Stimulated activated CD4-positive, alpha-beta T cell treated with anti-CD3 and anti-CD28 coated beads, TNF-alpha, amount 100 ng/mL, for 48 hours (primary cell): ENCODE measurements around the gene TYW1B.
"Not testable (repeated sequence)": the region's sequence is repeated elsewhere in the genome, so short reads cannot be mapped to it uniquely, and the experiment has no call there.

Source experiments
- DNase-seq, 3 donors: peaks; one replicate each; pipeline ENCODE4 v3.0.0-alpha.2; 2020; ENCODE audit warnings: low read depth in 3 of 3

Gene TYW1B

GRCh38 chr7:72810437-72810836 lies 17.6 kb downstream of the TYW1B start:
- DNase-seq, result not testable (repeated sequence)

- DNase-seq, result not testable (repeated sequence)
These were observed 19.5 kb downstream of the TYW1B start for GRCh38 chr7:72808511-72808910.

GRCh38 chr7:72806851-72807250 lies 21.1 kb downstream of the TYW1B start:
- DNase-seq, result not testable (repeated sequence)

- no peak for DNase-seq
These were observed 22.2 kb downstream of the TYW1B start for GRCh38 chr7:72805526-72806494.

- DNase-seq, result not testable (repeated sequence)
These were observed 24.2 kb downstream of the TYW1B start for GRCh38 chr7:72803778-72804177.

GRCh38 chr7:72801564-72801963 lies 26.4 kb downstream of the TYW1B start:
- not testable (repeated sequence) for DNase-seq

GRCh38 chr7:72795401-72795800 lies 32.6 kb downstream of the TYW1B start:
- DNase-seq, result not testable (repeated sequence)

GRCh38 chr7:72793791-72794190 lies 34.2 kb downstream of the TYW1B start:
- DNase-seq, result no peak

GRCh38 chr7:72790698-72791060 lies 37.3 kb downstream of the TYW1B start:
- DNase-seq, result not testable (repeated sequence)

- DNase-seq, result not testable (repeated sequence)
These were observed 37.8 kb downstream of the TYW1B start for GRCh38 chr7:72790048-72790697.

GRCh38 chr7:72785166-72785955 lies 42.6 kb downstream of the TYW1B start:
- no peak for DNase-seq

GRCh38 chr7:72783601-72784370 lies 44.2 kb downstream of the TYW1B start:
- not testable (repeated sequence) for DNase-seq

GRCh38 chr7:72781631-72782030 lies 46.4 kb downstream of the TYW1B start:
- no peak for DNase-seq

GRCh38 chr7:72781161-72781560 lies 46.8 kb downstream of the TYW1B start:
- no peak for DNase-seq

GRCh38 chr7:72780289-72780894 lies 47.6 kb downstream of the TYW1B start:
- DNase-seq, result not testable (repeated sequence)

- DNase-seq, result not testable (repeated sequence)
These were observed 50.8 kb downstream of the TYW1B start for GRCh38 chr7:72777167-72777566.

GRCh38 chr7:72772627-72773026 lies 55.4 kb downstream of the TYW1B start:
- not testable (repeated sequence) for DNase-seq

GRCh38 chr7:72766994-72767393 lies 61.0 kb downstream of the TYW1B start:
- not testable (repeated sequence) for DNase-seq

GRCh38 chr7:72760602-72761001 lies 67.4 kb downstream of the TYW1B start:
- DNase-seq, result no peak

- no peak for DNase-seq
These were observed 73.7 kb downstream of the TYW1B start for GRCh38 chr7:72754312-72754711.

- DNase-seq, result no peak
These were observed 74.2 kb downstream of the TYW1B start for GRCh38 chr7:72753781-72754180.
